Measurements from ENCODE around the gene CDK6.

Gene CDK6

DNA sequence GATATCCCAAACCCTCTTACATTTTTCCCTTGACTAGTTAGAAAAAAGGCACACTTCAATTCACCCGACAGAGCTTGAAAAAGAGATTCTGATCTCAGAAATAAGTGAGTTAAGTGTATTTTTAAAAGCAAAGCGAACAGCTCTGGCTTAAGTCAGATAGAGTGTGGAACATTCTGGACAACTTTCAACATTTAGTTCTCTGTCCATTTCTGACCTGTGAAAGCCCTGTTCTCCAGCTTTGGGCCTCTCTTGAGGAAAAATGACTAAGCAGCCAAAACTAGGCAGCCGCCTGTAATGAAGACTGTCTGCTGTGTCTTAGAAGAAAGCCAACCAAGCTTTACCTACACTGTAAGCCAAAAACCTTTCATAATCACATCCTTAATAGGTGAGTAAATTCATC is 50.5 kb downstream of the CDK6 start:
- DNase-seq (ENCODE audit: low spot score) (no peak), ATAC-seq (ENCODE audit: low read depth) (peak; percentile 84)
- peaks cover 33% of the 10 kb centered on the region for H3K36me3 ChIP-seq (ENCODE audit: low read depth)
- H3K9me3 ChIP-seq (ENCODE audit: severe bottlenecking): peaks cover 7% of the 10 kb centered on the region
- H3K4me3 ChIP-seq (ENCODE audit: severe bottlenecking): no peak overlapping the region
- TF ChIP-seq, protein P1, sequence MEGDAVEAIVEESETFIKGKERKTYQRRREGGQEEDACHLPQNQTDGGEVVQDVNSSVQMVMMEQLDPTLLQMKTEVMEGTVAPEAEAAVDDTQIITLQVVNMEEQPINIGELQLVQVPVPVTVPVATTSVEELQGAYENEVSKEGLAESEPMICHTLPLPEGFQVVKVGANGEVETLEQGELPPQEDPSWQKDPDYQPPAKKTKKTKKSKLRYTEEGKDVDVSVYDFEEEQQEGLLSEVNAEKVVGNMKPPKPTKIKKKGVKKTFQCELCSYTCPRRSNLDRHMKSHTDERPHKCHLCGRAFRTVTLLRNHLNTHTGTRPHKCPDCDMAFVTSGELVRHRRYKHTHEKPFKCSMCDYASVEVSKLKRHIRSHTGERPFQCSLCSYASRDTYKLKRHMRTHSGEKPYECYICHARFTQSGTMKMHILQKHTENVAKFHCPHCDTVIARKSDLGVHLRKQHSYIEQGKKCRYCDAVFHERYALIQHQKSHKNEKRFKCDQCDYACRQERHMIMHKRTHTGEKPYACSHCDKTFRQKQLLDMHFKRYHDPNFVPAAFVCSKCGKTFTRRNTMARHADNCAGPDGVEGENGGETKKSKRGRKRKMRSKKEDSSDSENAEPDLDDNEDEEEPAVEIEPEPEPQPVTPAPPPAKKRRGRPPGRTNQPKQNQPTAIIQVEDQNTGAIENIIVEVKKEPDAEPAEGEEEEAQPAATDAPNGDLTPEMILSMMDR (IDR thresholded peaks at IDR 0.05; ENCODE audit: poor library complexity, severe bottlenecking): no peak
- H3K4me1 ChIP-seq (ENCODE audit: insufficient read depth, poor library complexity, severe bottlenecking): peaks cover 35% of the 10 kb centered on the region
- H3K27ac ChIP-seq (ENCODE audit: poor library complexity, severe bottlenecking): peak overlapping the region; percentile 39
- no peaks in the 10 kb centered on the region for H3K27me3 ChIP-seq (ENCODE audit: insufficient read depth, poor library complexity, severe bottlenecking)

DNA sequence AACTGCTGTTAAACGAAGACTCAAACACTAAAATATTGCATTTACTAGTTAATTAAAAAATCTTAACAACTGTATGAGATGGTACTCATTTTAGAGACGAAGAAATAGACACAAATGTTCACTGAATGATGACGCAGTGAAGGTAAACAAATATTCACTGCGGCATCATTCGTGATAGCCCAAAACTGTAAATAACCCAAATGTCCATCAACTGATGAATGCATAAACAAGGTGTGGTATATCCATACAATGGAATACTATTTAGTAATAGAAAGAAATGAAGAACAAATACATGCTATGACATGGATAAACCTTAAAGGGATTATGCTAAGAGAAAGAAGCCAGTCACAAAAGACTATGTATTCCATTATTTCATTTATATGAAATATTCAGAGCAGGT is 51.4 kb downstream of the CDK6 start:
- Histone ChIP-seq H3K4me3 (ENCODE audit: severe bottlenecking) (no peak overlapping the region), H3K27me3 (ENCODE audit: insufficient read depth, poor library complexity, severe bottlenecking) (no peaks in the 10 kb centered on the region), H3K9me3 (ENCODE audit: severe bottlenecking) (peaks cover 7% of the 10 kb centered on the region), H3K36me3 (ENCODE audit: low read depth) (peaks cover 32% of the 10 kb centered on the region), H3K4me1 (ENCODE audit: insufficient read depth, poor library complexity, severe bottlenecking) (peaks cover 38% of the 10 kb centered on the region), H3K27ac (ENCODE audit: poor library complexity, severe bottlenecking) (no peak overlapping the region)
- DNase-seq (ENCODE audit: low spot score): no peak
- no peak for ATAC-seq (ENCODE audit: low read depth)
- TF ChIP-seq, protein P1 (IDR thresholded peaks at IDR 0.05; ENCODE audit: poor library complexity, severe bottlenecking): no peak

DNA sequence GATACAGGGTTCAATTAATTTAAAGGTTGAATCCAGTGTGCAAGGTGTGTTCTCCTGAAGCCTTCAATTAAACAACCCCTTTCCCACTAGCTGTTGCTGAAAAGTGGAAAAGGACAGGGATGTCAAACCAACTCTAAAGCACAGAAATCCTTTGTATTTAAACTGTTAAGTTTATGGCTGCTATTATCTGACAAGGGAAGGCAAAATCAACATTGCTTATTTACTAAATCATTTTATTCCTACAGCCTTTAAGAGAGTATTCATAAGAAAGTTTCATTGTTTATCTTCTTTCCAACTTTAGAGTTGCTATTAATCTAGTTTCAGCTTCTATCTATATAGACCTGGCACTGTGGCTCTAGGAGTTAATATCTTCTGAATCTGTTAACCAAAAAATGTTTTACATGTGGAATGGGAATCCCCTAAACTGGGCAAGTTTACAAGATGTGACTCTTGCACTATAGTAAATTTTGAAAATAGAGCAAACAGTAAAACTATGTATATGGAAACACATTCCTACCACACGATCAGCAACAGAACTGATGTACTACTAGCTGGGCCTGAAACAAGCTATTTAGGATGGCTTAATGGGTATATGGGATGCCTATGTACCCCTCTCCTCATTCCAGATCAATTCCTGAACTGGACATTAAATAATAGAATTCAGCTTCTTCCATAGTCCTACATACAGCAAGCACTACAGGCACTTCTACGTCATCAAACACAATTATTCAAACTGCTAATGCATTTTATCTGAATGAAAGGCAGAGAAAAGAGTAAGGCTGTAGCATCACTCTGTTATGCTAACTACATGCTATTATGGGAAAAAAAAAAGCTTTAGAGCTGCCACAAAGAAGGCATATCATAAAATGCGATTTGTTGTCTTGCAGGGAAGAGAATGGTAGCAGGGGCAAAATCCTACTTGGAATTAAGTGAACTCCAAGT is 52.8 kb downstream of the CDK6 start:
- DNase-seq (ENCODE audit: low spot score) (no peak), ATAC-seq (ENCODE audit: low read depth) (no peak)
- peaks cover 7% of the 10 kb centered on the region for H3K9me3 ChIP-seq (ENCODE audit: severe bottlenecking)
- H3K4me3 ChIP-seq (ENCODE audit: severe bottlenecking): no peak overlapping the region
- peak overlapping the region; percentile 7 for H3K27ac ChIP-seq (ENCODE audit: poor library complexity, severe bottlenecking)
- no peaks in the 10 kb centered on the region for H3K27me3 ChIP-seq (ENCODE audit: insufficient read depth, poor library complexity, severe bottlenecking)
- H3K36me3 ChIP-seq (ENCODE audit: low read depth): peaks cover 35% of the 10 kb centered on the region
- H3K4me1 ChIP-seq (ENCODE audit: insufficient read depth, poor library complexity, severe bottlenecking): peaks cover 38% of the 10 kb centered on the region
- TF ChIP-seq, protein P1 (IDR thresholded peaks at IDR 0.05; ENCODE audit: poor library complexity, severe bottlenecking): no peak

DNA sequence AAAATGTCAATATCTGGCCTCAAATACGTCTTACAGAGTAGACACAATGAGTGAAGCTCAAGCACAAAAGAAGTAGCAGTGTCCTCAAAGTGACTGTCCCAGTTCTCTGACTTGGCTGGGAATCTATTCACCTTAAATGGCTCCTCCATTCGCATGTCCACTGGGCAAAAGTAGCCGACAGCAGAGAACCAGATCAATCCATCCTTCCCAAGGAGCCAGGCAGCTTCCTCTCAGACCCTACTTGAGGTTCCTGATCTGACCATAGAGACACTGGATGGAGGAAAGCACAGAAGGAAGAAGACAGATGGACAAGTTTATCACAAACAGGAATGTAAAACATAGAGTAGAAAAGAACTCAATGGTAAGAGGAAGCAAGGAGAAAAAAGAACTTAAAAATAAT is 53.5 kb downstream of the CDK6 start:
- no peak for ATAC-seq (ENCODE audit: low read depth)
- DNase-seq (ENCODE audit: low spot score): no peak
- Histone ChIP-seq H3K4me3 (ENCODE audit: severe bottlenecking) (no peak overlapping the region), H3K27ac (ENCODE audit: poor library complexity, severe bottlenecking) (peak overlapping the region; percentile 7), H3K36me3 (ENCODE audit: low read depth) (peaks cover 32% of the 10 kb centered on the region), H3K9me3 (ENCODE audit: severe bottlenecking) (peaks cover 3% of the 10 kb centered on the region), H3K27me3 (ENCODE audit: insufficient read depth, poor library complexity, severe bottlenecking) (no peaks in the 10 kb centered on the region), H3K4me1 (ENCODE audit: insufficient read depth, poor library complexity, severe bottlenecking) (peaks cover 36% of the 10 kb centered on the region)
- TF ChIP-seq, protein P1 (IDR thresholded peaks at IDR 0.05; ENCODE audit: poor library complexity, severe bottlenecking): no peak

DNA sequence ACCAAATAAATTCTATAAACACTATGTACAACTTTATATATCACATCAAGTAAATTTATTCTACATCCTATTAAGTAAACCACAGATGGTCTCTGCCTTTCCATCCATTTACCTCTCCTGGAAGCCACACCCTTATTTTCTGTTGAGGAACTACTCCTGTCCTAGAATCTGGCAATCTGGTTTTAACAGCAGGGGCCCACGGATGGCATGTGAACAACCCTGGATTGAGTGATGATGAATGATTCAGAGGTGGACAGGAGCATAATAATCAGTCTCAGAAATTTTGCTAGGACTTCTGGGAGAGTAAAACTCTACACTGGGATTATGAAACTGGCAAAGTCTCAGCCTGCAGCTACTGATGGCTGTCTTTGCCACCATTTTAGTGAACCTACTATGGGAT is 54.1 kb downstream of the CDK6 start:
- Histone ChIP-seq H3K27ac (ENCODE audit: poor library complexity, severe bottlenecking) (peak overlapping the region; percentile 7), H3K36me3 (ENCODE audit: low read depth) (peaks cover 26% of the 10 kb centered on the region), H3K4me1 (ENCODE audit: insufficient read depth, poor library complexity, severe bottlenecking) (peaks cover 29% of the 10 kb centered on the region), H3K4me3 (ENCODE audit: severe bottlenecking) (no peak overlapping the region), H3K9me3 (ENCODE audit: severe bottlenecking) (peaks cover 3% of the 10 kb centered on the region), H3K27me3 (ENCODE audit: insufficient read depth, poor library complexity, severe bottlenecking) (no peaks in the 10 kb centered on the region)
- TF ChIP-seq, protein P1 (IDR thresholded peaks at IDR 0.05; ENCODE audit: poor library complexity, severe bottlenecking): no peak
- ATAC-seq (ENCODE audit: low read depth): no peak
- no peak for DNase-seq (ENCODE audit: low spot score)
